H1 (cell line): ENCODE data around the gene MCM3AP. TPM values are rescaled to one million over a fixed set of nuclear protein-coding genes. Genes with fewer than 3 reads are reported as not detected.

Experiments used
- KDM5A ChIP-seq: fragments of 200-600 bp; IDR thresholded peaks from 2 replicates; pipeline ENCODE4 v1.7.1; 2012; ENCODE audit warnings: mild to moderate bottlenecking, low read length, inconsistent platforms, mixed read lengths
- NANOG ChIP-seq: IDR thresholded peaks from 2 replicates; pipeline ENCODE4 v1.6.1; 2011; ENCODE audit warnings: low read length, low read depth, mild to moderate bottlenecking, inconsistent platforms; ENCODE audit not compliant: insufficient read depth, poor library complexity, severe bottlenecking
- RXRA ChIP-seq: IDR thresholded peaks from 2 replicates; pipeline ENCODE4 v1.6.1; 2011; ENCODE audit warnings: low read depth, mild to moderate bottlenecking, low read length, moderate library complexity; ENCODE audit not compliant: insufficient read depth
- SAP30 ChIP-seq: fragments of 300-600 bp; sonication (generic); IDR thresholded peaks from 2 replicates; pipeline ENCODE4 v1.7.1; 2012; ENCODE audit warnings: low read length, moderate library complexity, mild to moderate bottlenecking, inconsistent platforms; ENCODE audit not compliant: insufficient read depth, insufficient replicate concordance
- TAF7 ChIP-seq: optimal IDR thresholded peaks from 2 replicates; pipeline ENCODE3; 2011; ENCODE audit warnings: low read depth, mild to moderate bottlenecking, inconsistent platforms, low read length, moderate library complexity, borderline replicate concordance
- ZNF274 ChIP-seq: IDR thresholded peaks from 2 replicates; pipeline ENCODE4 v1.7.0; 2012; ENCODE audit warnings: low read length, borderline replicate concordance; ENCODE audit errors: extremely low read depth
- polyA plus RNA-seq, 7 experiments: library from polyadenylated mRNA; depleted of rRNA in 3 of 7; stranded (reverse) in 5 of 7; unstranded in 2 of 7; fragments of >200 nt in 5 of 7; fragments of 200-250 nt in 2 of 7; gene quantifications; 1 replicate in 5 of 7; 2 replicates in 1 of 7; 4 replicates in 1 of 7; pipeline versions ENCODE4 v1.2.1 to v1.2.3, GENCODE V29; 2011 to 2013; ENCODE audit warnings: missing spikeins in 2 of 7, mixed read lengths in 2 of 7
- total RNA-seq: library from RNA; stranded (reverse); fragmentation: NEBNext Ultra II Directional; extraction: Animal tissue kit (Norgen Biotek cat#: 25700); gene quantifications from 2 replicates; pipeline ENCODE4 v1.2.1, GENCODE V29; 2021
- TF ChIP-seq, protein P1 (sequence below): IDR thresholded peaks from 2 replicates; pipeline ENCODE4 v1.6.1; 2011; ENCODE audit warnings: low read length, improper control_type of control experiment

Gene MCM3AP
- total and polyA plus RNA-seq, 2 of the 8 experiments (the other 6 are each of a cell fraction or from before 2014, with no cell fraction given): 37.2 to 119 TPM

DNA sequence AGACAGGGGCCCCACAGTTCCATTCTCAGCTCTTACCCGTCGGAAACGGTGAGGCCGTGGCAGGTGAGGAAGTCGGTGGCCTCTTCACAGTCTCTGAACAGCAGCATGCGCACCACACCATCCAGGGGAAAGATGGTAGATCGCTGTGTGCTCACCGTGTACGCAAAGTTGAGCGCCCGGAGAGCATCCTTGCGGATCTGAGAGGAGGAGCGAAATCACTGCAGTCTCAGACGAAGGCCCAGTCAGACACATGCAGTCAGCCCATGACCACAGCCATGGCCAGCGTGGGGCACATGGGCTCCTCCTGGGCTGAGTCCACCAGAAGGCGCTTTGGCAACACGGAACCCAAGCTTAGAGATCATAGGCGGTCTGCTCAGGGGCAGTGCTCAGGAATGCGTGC lies 18.5 kb downstream of the MCM3AP start (continued):
- no peak for TF ChIP-seq ZNF274
- no peak for TF ChIP-seq NANOG
- no peak for TF ChIP-seq KDM5A
- TF ChIP-seq RXRA: no peak
- TF ChIP-seq, protein P1, sequence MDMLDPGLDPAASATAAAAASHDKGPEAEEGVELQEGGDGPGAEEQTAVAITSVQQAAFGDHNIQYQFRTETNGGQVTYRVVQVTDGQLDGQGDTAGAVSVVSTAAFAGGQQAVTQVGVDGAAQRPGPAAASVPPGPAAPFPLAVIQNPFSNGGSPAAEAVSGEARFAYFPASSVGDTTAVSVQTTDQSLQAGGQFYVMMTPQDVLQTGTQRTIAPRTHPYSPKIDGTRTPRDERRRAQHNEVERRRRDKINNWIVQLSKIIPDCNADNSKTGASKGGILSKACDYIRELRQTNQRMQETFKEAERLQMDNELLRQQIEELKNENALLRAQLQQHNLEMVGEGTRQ: no peak
- no peak for TF ChIP-seq SAP30
- TF ChIP-seq TAF7: no peak
